GM21367 (cell line): Measurements from ENCODE around the gene ISG20L2.

ENCODE experiments used
- ATAC-seq: cut with Tn5 transposase; IDR thresholded peaks from one replicate; pipeline ENCODE4 v1.9.1; 2021; ENCODE audit not compliant: unreplicated experiment

The ISG20L2 gene

DNA sequence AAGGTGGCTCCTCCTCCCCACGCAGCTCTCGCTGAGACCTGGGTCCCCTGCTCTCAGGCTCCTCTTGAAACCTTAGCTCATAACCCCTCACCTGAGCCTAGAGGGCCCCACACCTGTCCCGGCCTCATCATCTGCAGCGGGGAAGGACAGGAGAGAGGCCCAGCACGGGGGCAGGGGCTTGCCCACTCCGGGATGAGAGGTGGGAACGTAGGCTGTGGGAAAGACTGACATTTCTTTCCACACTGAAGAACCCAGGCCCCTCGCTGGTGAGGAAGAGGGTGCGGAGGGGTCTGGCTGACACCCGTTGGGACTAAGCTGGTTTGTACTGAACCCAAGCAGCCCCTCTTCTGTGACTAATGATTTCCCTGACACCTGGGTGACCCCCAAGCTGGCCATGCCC is 37.4 kb downstream of the ISG20L2 start:
- ATAC-seq = no peak

DNA sequence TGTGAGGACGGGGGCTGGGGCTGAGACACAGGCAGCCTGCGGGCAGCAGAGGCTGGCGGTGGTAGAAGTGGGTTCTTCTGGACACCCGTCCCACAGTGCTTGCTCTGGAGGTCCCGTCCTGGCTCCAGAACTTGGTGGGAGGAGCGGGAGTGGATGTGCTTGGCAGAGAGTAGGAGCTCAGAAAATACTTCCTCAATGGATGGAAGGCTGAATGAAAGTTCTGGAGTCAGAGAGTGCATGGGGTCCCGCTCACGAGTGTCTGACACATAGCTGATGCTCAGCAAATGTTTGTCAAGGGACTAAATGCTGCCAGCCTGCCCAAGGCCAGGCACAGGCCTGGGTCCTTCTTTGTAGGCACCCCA is 37.9 kb downstream of the ISG20L2 start:
- no peak for ATAC-seq

DNA sequence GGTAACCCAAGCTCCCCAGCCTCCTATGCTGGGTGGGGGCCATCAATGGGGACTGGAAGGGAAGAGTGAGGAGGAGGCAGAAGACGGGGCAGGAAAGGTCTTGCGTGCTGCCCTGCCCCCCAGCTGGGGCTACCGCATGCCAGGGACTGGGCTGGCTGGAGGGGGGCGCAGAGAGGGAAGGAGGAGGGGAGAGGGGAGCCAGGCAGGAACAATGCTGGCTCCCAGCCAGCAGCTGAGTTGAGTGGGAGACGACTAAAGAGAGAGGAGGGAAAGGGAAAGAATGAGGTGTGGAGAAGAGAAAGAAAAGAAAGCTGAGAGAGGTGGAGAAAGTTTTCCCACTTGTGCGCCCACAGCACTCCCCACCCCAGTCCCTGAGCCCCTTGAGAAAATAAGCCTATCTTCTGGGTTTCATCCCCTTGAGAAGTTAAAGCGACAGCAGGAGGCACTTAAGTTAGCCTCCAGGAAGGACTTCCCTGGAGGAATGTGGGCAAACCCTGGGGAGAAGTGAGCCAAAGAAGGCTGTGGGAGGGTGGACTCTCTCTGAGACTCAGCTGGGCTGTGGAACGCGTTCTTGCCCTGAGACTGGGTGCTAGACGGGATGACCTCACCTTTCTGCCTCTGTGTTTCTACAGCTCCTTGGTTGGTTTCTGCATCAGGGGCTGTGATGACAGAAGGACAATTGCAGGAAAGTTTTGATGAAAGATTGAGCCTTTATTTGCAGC is 38.5 kb downstream of the ISG20L2 start:
- no peak for ATAC-seq

DNA sequence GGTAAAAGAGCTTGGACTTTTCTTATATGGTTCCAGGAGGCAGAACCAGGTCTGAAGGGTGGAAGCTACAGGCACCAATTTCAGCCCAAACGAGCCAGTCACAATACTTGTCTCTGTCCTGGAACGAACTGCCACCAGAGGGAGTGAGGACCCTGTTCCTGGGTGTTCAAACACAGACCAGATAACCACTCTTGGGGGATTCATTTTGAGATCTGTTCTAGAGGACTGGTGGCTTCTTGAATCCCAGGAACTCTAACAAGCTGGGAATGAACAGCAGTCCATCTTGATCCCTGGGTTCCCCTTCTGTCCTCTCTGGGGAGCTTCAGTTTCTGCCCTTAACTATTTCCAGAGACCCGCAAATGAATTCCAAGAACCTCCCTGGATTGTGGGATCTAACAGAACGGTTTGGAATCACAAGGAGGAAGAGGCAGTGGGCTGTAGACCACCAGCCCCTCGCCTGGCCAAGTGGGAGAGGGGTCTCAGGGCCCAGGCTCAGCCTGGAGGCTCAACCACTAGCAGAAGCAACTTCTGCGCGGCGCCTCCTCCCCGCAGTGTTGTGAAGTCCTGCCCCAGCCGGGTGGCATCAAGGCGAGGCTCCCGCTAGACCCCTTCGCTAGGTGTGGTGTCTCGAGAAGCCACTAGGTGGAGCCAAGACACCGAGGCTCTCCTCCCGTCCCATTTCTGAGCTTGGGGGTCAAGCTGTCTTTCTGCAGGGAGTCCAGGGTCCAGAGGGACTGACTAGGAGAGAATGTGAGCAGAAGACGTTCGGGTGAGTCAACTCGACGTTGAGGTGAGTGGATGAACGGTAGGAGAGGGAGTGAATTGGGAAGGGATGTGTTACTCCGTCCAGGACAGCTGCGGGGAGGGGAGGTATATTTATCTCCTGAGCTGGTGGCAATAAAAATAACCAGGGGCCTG is 39.3 kb downstream of the ISG20L2 start:
- ATAC-seq = no peak

DNA sequence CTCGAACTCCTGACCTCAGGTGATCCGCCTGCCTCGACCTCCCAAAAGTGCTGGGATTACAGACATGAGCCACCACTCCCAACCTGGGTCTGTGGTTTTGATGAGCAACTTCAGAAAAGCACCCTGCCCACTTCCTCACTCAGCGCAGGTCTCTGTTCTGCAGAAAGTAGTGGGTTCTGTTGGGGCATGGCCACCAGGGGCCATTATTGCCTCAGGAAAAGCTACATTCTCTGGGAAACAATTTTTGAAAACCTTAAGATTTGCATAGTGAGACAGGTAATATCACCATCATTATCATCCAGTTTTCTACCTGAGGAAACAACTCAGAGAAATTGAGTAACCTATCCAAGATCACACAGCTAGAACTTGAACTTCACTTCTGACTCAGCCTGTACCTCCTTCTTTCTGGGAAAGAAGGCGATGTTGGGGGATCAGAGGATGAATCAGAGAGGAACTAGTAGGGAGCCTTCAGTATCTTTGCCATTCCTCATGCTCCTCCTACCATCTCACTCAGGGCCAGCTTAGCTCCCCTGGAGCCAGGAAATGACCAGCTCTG is 44.3 kb downstream of the ISG20L2 start:
- no peak for ATAC-seq

DNA sequence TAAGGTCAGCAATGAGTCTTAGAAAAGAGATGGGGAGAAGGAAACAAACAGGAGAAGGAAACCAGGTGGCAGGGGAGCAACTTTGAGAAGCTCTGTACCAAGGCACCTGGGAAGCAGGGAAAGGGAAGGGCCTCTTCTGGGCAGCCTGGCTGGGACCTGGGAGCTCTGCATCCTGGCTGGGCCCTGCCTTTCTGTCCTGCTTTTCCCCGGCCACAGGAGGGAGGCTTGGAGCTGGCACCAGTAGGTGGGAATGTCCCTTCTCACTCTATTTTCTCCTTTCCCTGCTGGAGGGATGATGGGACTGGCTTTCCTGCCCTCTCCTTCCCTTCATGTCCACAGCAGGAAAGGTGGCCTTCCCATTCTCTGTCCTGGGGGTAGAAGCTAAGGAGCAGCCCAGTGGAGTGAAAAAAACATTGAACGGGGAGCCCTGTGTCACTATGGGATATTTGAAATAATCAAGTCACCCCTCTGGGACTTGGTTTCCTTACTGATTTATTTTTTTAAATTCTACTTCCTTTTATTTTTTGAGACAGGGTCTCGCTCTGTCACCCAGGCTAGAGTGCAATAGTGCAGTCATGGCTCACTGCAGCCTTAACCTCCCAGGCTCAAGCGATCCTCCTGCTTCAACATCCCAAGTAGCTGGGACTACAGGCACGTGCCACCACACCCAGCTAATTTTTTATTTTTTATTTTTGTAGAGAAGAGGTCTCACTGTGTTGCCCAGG is 46.2 kb downstream of the ISG20L2 start:
- ATAC-seq = no peak

DNA sequence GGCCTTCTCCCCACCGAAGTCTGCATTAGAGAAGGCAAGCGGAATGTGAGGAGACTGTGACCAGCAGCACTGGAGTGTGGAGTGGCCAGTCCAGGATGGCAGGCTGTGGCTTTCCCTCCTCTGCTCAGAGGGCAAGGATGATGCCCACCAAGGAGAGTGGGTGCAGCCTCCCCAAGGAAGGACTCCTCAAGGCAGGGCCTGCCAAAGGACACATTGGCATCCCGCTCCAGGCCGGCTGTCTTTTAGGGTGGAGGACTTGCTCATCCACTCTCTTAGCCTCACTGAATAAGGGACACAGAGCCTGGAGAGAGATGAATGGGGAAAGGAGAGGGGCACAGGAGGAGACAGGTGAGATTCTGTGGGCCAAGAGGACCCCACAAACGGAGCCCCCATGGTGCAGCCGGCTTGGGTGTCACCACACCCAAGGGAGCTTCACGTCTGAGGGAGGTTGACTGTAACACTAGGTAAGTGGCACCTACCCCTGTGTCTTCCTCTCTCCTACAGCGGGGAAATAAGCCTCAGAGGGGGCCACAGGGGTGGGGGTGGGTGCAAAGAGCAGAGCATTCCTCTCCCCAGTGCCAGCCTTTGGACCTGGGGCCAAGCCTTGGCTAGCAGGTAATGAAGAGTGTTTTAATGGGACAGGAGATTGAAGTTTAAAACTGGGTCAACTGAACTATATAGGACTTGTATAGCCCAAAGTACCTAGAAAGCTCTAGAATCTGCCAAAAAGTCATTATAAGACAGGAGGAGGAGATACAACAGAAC is 47.2 kb downstream of the ISG20L2 start:
- no peak for ATAC-seq

DNA sequence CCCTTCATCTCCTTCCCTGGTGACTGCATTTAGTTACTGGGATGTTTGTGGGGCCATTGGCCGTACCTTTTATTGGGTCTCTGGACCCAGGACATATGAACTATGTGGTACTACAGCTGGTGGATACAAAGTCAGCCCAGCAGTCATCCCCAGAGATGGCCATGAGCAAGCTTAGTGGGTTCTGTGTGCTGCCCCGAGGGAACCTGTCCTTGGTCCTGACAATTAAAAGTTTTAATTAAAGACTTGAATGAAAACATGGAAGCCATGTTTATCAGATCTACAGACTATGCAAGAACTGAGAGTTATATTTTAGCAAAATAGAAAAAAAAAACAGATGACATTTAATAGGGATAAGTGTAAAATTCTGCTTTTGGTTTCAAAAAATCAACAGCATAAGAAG is 48.5 kb downstream of the ISG20L2 start:
- ATAC-seq = no peak

DNA sequence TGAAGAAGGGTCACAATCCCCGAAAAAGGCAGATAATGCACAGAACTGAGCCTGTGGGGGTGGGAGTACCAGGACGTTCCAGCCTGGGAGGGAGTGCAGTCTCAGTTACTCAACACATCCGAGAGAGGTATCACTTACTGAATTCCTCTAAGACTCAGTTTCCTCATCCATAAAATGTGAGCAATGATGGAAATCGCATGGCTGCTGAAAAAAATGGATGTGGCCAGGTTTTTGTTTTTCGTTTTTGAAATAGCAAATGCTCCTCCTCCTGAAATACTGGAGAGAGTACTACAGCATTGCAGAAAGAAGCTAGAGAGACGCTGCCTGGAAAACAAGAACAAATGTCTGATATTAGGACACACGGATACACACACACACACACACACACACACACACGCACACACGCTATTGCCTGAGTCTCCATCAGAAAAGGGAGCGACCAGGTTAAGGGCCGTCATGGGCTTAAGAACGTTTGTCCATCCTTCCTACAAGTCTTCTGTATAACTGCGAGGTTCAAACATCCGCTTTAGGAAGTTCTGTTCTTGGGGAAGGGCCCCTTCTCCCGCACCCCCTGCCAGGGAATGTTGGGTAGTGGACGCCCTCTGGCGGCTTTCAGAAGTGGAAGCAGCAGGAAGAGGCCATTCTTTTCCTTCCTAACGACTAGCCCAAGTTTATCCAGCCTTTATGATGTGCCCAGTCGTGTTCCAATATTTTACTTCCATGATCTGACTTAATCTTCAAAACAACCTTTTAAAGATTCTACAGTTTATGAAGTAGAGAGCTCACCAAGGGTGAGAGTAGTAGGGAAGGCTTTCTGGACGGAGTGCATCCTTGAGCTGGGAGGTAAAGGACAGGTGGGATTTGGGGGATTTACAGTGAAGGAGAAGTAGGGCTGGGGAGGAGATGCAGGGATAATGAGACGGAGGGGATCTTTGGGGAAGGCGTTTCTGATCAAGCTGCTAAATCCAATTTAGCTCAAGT is 50.7 kb downstream of the ISG20L2 start:
- ATAC-seq = no peak

DNA sequence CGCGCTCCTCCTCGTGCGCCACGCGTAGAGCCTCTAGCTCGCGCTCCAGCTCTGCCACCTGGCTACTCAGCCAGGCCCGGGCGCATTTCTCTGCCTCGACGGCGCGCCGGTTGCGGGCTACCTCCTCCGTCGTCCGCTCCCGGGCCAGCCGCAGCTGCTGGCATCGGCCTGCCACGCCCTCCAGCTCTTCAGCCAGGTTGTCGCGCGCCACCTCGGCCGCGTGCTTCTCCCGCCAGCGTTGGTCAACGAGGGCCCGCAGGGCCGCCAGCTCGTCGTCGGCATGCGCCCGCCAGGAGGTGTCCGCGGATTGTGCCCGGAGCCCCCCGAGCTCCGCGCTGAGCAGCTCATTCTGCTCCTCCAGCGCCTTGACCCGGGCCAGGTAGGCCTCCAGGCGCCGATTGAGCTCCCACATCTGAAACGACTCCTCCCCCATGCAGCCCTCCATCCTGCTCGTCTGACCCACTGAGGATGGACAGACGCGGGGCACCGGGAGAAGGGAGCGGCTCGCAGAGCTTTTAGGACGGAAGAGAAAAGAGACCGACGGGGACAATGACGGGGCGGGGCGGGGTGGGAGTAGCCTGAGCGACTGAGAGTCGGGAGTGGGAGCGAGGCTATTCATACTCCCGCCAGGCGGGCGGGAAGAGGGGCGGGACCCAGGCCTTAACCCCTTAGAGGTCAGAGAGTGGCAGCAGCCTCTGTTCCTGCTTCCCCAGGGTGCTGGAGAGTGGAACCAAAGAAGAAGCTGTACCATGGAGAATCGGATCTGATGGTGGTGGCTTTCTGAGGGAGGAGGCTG is 51.5 kb downstream of the ISG20L2 start, which contains the start of gene NES:
NES (minus strand) TSS at position 588 of the 796 bp plus-strand sequence; CDS start at position 445, 143 bp downstream.
- ATAC-seq = no peak

DNA sequence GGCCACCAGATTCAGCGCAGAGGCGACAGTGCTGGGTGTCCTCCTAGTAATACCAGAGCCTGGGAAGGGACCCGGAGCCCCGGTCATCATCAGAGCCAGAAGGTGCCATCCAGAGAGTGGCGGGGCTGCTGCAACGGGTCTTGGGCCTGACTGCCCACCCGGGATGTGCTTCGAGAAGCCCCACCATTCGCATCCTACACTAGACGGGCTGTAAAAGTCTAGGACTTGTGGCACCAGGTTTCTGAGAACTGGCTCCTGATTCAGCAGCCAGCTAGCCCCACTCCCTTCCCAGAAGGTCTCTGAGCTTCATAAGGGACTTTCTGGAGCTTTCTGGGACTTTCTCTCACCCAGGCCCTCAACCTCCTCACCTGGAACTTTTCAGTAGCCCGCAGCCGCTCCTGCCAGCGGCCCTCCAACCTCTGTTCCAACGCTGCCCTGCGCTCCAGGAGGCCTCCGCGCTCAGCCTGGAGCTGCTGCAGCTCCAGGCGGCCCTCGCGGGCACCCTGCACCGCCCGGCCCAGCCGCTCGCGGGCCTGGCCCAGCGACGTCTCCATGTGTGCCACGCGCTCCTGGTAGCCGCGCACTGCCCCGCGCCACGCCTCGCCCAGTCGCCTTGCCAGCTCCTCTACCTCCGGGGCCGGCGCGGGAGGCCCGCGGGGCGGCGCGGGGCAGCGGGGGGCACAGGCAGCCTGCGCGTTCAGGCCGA is 52.3 kb downstream of the ISG20L2 start:
- ATAC-seq = no peak

DNA sequence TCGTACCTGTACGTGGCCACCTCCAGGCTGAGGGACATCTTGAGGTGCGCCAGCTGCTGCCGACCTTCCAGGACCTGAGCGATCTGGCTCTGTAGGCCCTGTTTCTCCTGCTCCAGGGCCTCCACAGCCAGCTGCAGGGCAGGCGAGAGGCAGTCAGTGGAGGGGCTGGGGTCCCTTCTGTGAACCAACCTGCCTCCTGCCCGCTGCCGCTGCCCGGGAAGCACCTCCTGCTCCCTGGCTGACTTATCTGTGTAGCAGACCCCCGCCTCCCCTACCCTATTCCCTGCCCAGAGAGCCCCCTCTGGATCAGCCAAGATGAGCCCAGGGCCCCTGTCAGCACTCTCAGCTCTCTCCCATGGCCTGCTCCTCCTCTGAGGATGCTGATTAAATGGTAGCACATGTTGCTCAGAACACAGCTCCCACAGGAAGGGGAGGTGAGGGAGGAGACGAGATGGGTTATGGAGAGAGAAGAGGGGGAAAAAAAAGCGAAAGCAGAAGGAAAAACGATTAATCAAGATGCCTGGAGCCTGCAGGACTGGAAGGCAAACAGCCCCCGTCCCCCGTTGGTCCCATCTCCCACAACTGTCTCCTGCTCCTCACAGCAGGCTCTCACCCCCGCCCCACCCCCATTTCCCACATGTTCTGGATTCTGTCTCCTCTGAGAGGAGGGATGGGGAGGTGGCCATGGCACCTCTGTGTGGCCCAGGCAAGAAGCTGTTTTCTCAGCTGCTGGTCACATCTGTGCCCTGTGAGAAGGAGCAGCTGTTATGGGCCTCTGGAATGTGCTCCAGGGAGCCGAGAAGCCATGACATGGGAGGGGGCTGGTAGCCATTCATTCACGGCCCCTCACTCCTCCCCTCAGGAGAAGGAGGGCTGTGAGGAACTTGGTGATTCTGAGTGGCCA is 53.1 kb downstream of the ISG20L2 start:
- no peak for ATAC-seq

DNA sequence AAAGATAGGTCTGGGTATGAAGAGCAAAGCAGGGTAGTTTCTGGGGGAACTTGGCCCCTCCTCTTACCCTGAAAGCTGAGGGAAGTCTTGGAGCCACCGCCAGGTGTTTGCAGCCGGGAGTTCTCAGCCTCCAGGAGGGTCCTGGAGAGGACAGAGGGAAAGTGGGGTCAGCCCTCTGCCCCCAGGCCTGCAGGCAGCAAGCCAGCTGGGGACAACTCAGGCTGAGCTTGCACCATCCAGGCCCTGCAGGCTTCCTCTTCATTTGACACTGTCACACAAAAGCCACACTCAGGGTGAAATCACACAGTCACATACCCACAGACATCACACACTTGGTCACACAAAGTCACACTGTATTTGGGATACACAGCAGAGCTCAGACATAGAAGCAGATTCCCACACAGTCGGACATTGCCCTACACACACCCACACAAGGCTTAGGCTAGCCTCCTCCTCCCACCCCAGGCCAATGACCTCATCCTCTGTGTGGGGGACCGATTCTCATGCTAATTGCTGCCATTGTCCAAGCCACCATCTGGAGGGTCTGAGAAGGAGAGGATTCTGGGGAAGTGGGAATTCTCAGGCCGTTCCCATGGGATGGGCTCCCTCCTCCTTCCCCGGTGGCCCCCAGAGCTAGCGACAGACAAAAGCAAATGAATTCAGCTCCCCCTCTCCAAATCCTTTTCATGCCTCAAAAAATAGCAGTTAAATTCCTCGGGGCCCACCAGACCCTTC is 55.0 kb downstream of the ISG20L2 start:
- no peak for ATAC-seq
